Fibroblast of lung (primary cell): ENCODE data around the gene C5orf63. TPM values are rescaled to one million over a fixed set of nuclear protein-coding genes. Genes with fewer than 3 reads are reported as not detected.

Source experiments
- DNase-seq, 2 donors: peaks; one replicate each; pipeline versions ENCODE4 v3.0.0 to v3.0.0-alpha.2; 2010; ENCODE audit warnings: low read depth in 2 of 2
- H2AFZ ChIP-seq: 2 replicates; pipeline ENCODE4 v1.5.1; 2012; ENCODE audit warnings: low read length, control low read depth, inconsistent platforms
- H3K27ac ChIP-seq: 2 replicates; pipeline ENCODE4 v1.5.1; 2011; ENCODE audit warnings: low read length, control low read depth; ENCODE audit not compliant: insufficient read depth
- H3K27me3 ChIP-seq: 2 replicates; pipeline ENCODE4 v1.5.1; 2011; ENCODE audit warnings: mild to moderate bottlenecking, low read length; ENCODE audit not compliant: control insufficient read depth, insufficient read depth
- H3K36me3 ChIP-seq: 2 replicates; pipeline ENCODE4 v1.5.1; 2011; ENCODE audit warnings: low read length; ENCODE audit not compliant: control insufficient read depth, insufficient read depth
- H3K4me1 ChIP-seq: 2 replicates; pipeline ENCODE4 v1.5.1; 2011; ENCODE audit warnings: low read length; ENCODE audit not compliant: control insufficient read depth, insufficient read depth; ENCODE audit errors: extremely low read depth
- H3K4me2 ChIP-seq: 2 replicates; pipeline ENCODE4 v1.5.1; 2011; ENCODE audit warnings: low read length, control low read depth; ENCODE audit not compliant: insufficient read depth; ENCODE audit errors: extremely low read depth
- H3K4me3 ChIP-seq, 4 experiments: fragments of 200-600 bp in 1 of 4; sonication (generic) in 1 of 4; replicated peaks in 1 of 4; 2 replicates each; pipeline ENCODE4 v1.5.1; 2011 to 2016; ENCODE audit warnings: low read length in 4 of 4, low read depth in 3 of 4, mild to moderate bottlenecking in 3 of 4, control low read depth in 2 of 4, inconsistent platforms in 1 of 4, mixed read lengths in 1 of 4; ENCODE audit not compliant: insufficient read depth in 1 of 4; ENCODE audit errors: control extremely low read depth in 1 of 4
- H3K79me2 ChIP-seq: 2 replicates; pipeline ENCODE4 v1.5.1; 2012; ENCODE audit warnings: mild to moderate bottlenecking, low read length, inconsistent platforms; ENCODE audit not compliant: control insufficient read depth, insufficient read depth
- H3K9ac ChIP-seq: 2 replicates; pipeline ENCODE4 v1.5.1; 2011; ENCODE audit warnings: mild to moderate bottlenecking, low read length, control low read depth; ENCODE audit not compliant: insufficient read depth
- H3K9me3 ChIP-seq: 2 replicates; pipeline ENCODE4 v1.5.1; 2012; ENCODE audit warnings: low read depth, low read length; ENCODE audit not compliant: control insufficient read depth, insufficient read depth
- H4K20me1 ChIP-seq: 2 replicates; pipeline ENCODE4 v1.5.1; 2011; ENCODE audit warnings: low read length; ENCODE audit not compliant: control insufficient read depth, insufficient read depth; ENCODE audit errors: extremely low read depth
- EZH2 ChIP-seq: IDR thresholded peaks from 2 replicates; pipeline ENCODE4 v1.5.1; 2012; ENCODE audit warnings: low read length, control low read depth, mild to moderate bottlenecking; ENCODE audit errors: missing control alignments
- polyA plus RNA-seq, 2 donors: library from polyadenylated mRNA; depleted of rRNA in 1 of 2; stranded (reverse) in 1 of 2; unstranded in 1 of 2; fragments of >200 nt; gene quantifications; 2 replicates each; pipeline ENCODE4 v1.2.1, GENCODE V29; 2011 to 2012; ENCODE audit warnings: missing spikeins in 1 of 2
- total RNA-seq: library from RNA; depleted of rRNA; stranded (reverse); fragments of >200 nt; gene quantifications from 2 replicates; pipeline ENCODE4 v1.2.1, GENCODE V29; 2014
- TF ChIP-seq, protein P1 (sequence below), 2 donors: IDR thresholded peaks in 1 of 2; conservative IDR thresholded peaks in 1 of 2; 1 replicate in 1 of 2; 2 replicates in 1 of 2; pipeline ENCODE4 v1.5.1; 2011 to 2012; ENCODE audit warnings: low read length in 2 of 2, control low read depth in 1 of 2, inconsistent platforms in 1 of 2, low read depth in 1 of 2, mild to moderate bottlenecking in 1 of 2

Gene C5orf63
- total and polyA plus RNA-seq, 2 donors (not counting 1 experiment from before 2014, with no cell fraction given), result 2.9 to 4.0 TPM

DNA sequence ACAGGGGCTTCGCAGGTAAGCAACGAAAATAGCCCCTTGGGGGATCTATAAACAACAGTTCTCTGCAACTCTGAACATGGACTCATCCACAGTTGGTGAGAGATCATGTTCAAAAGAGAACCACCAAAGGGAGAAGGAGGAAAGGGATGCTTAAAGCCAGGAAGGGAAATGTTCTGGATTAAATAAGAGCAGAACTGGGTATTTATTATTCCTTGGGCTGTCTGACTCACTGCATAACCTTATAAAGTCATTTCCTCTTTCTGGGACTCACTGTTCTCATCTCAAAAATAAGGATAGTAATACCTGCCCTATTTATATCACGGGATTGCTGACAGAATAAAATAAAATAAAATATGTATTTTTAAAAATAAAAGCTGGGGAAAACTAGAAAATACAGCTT lies 31.7 kb downstream of the C5orf63 start:
- H3K4me1 ChIP-seq, result peaks cover 7% of the 10 kb centered on the region
- peak overlapping the region; percentile 44 for H3K4me2 ChIP-seq
- H3K27ac ChIP-seq, result no peak overlapping the region
- H3K79me2 ChIP-seq, result no peaks in the 10 kb centered on the region
- H3K36me3 ChIP-seq, result no peaks in the 10 kb centered on the region
- no peak overlapping the region for H3K4me3 ChIP-seq
- H3K9ac ChIP-seq, result no peak overlapping the region
- TF ChIP-seq EZH2, result no peak
- TF ChIP-seq, protein P1, sequence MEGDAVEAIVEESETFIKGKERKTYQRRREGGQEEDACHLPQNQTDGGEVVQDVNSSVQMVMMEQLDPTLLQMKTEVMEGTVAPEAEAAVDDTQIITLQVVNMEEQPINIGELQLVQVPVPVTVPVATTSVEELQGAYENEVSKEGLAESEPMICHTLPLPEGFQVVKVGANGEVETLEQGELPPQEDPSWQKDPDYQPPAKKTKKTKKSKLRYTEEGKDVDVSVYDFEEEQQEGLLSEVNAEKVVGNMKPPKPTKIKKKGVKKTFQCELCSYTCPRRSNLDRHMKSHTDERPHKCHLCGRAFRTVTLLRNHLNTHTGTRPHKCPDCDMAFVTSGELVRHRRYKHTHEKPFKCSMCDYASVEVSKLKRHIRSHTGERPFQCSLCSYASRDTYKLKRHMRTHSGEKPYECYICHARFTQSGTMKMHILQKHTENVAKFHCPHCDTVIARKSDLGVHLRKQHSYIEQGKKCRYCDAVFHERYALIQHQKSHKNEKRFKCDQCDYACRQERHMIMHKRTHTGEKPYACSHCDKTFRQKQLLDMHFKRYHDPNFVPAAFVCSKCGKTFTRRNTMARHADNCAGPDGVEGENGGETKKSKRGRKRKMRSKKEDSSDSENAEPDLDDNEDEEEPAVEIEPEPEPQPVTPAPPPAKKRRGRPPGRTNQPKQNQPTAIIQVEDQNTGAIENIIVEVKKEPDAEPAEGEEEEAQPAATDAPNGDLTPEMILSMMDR (conservative IDR thresholded peaks at IDR 0.05 in 1 of 2, IDR thresholded peaks at IDR 0.05 in 1 of 2; ENCODE audit: low read depth in 1 of 2, low read length in 2 of 2), result no peak
- H2AFZ ChIP-seq, result no peak overlapping the region
- no peaks in the 10 kb centered on the region for H3K9me3 ChIP-seq
- no peaks in the 10 kb centered on the region for H3K27me3 ChIP-seq
- DNase-seq, result peak; percentile 33 to 49
- no peaks in the 10 kb centered on the region for H4K20me1 ChIP-seq

DNA sequence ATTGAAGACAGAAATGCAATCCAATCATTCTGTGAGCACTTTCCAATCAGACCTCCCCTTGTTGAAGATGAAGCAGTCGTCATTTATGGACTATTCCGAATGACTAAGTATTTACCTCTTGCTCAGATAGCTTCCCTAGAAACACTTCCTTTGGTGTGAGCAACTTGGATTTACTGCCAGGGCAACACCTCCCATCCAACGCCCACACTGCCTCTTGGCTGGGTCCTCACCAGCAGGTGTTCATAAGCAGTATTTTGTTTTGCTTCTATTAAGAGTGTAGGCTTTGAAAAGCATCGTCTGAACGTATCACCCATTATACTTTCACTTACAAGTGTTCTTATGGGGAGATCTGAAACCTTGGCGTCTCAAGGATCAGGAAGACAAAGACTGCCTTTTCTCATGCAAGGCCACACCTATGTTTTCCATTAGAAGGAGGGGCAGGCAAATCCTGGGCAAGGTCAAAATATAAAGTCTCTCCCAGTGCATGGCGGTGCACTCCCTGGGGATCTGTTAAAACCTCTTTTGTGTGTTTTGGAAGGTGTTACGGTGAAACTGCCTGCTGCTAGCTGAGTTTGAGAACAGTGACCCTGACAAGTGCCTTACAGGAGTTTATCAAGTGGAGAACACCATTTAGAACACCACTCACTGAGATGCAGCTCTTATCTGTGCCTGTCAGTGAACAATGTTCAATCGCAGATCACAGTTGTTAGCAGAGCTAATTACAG lies 32.3 kb downstream of the C5orf63 start:
- peak overlapping the region; percentile 64 for H3K4me2 ChIP-seq
- no peak for TF ChIP-seq EZH2
- TF ChIP-seq, protein P1 (conservative IDR thresholded peaks at IDR 0.05 in 1 of 2, IDR thresholded peaks at IDR 0.05 in 1 of 2; ENCODE audit: low read depth in 1 of 2, low read length in 2 of 2), result no peak
- no peak overlapping the region for H3K9ac ChIP-seq

GRCh38 chr5:127038550-127038949 lies 34.8 kb downstream of the C5orf63 start:
- DNase-seq, result no peak
- TF ChIP-seq, protein P1 (conservative IDR thresholded peaks at IDR 0.05 in 1 of 2, IDR thresholded peaks at IDR 0.05 in 1 of 2; ENCODE audit: low read depth in 1 of 2, low read length in 2 of 2), result no peak
- no peak for TF ChIP-seq EZH2
- no peaks in the 10 kb centered on the region for H3K27me3 ChIP-seq
- no peaks in the 10 kb centered on the region for H3K9me3 ChIP-seq
- peaks cover 7% of the 10 kb centered on the region for H3K4me1 ChIP-seq
- no peak overlapping the region for H2AFZ ChIP-seq
- no peak overlapping the region for H3K4me2 ChIP-seq
- no peak overlapping the region for H3K4me3 ChIP-seq
- H3K36me3 ChIP-seq, result no peaks in the 10 kb centered on the region
- no peaks in the 10 kb centered on the region for H3K79me2 ChIP-seq
- H3K9ac ChIP-seq, result no peak overlapping the region
- H3K27ac ChIP-seq, result no peak overlapping the region
- H4K20me1 ChIP-seq, result no peaks in the 10 kb centered on the region

More for the DNA sequence above, 32.3 kb downstream of the C5orf63 start:
- H3K79me2 ChIP-seq, result no peaks in the 10 kb centered on the region
- H3K27ac ChIP-seq, result no peak overlapping the region
- H3K9me3 ChIP-seq, result no peaks in the 10 kb centered on the region
- peaks cover 7% of the 10 kb centered on the region for H3K4me1 ChIP-seq
- H3K36me3 ChIP-seq, result no peaks in the 10 kb centered on the region
- H2AFZ ChIP-seq, result no peak overlapping the region
- no peak overlapping the region for H3K4me3 ChIP-seq
- H3K27me3 ChIP-seq, result no peaks in the 10 kb centered on the region
- no peaks in the 10 kb centered on the region for H4K20me1 ChIP-seq
- peak in 1 of 2 donors; percentile 82 for DNase-seq
